ENCODE data around the gene ST7. TPM values are rescaled to one million over a fixed set of nuclear protein-coding genes. Genes with fewer than 3 reads are reported as not detected.
A peak's percentile ranks its signal among the peaks of the same experiment; 100 is the strongest.

Gene ST7
- total and polyA plus RNA-seq, 2 donors (not counting 3 experiments of a cell fraction or from before 2014, with no cell fraction given): 18.6 to 24.9 TPM

DNA sequence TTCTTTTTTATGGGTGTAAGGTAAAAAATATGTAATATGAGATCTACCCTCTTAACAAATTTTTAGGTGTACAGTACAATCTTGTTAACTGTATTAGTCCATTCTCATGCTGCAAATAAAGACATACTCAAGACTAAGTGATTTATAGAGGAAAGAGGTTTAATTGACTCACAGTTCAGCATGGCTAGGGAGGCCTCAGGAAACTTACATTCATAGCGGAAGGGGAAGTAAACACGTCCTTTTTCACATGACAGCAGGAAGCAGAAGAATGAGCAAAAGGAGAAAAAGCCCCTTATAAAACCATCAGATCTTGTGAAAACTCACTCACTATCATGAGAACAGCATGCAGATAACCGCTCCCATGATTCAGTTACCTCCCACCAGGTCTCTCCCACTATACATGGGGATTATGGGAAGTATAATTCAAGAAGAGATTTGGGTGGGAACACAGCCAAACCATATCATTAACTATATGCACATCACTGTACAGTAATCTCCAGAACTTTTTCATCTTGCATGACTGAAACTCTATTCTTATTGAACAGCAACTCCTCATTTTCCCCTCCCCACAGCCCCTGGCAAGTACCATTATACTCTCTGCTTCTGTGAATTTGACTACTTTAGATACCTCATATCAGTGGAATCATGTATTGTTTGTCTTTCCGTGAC, 242.2 kb downstream of the ST7 start:
- H3K9me1 ChIP-seq (replicated peaks; ENCODE audit: control insufficient read depth, extremely low read depth, insufficient read depth, low read length): no peaks in the 10 kb centered on the region
- no peak overlapping the region for H2AFZ ChIP-seq (ENCODE audit: low read depth, low read length)
- H4K20me1 ChIP-seq (replicated peaks; ENCODE audit: control insufficient read depth, extremely low read depth, insufficient read depth, low read length): no peaks in the 10 kb centered on the region
- no TSS peak for BruUV-seq (replicated peaks)
- ChIA-PET POLR2A (no interaction called here), CTCF (no interaction called here)
- FAIRE-seq: no peak
- H3K4me3 ChIP-seq (replicated peaks in 1 of 3; ENCODE audit: insufficient read depth in 1 of 3, low read depth in 1 of 3, low read length in 3 of 3): no peak overlapping the region
- no peak overlapping the region for H3K27ac ChIP-seq (ENCODE audit: insufficient read depth, low read depth, low read length)
- dilution Hi-C loops (cut with MboI; ENCODE audit: extremely low pct_ligation_motif_present, low sequenced_read_pairs) (no loop called here), intact Hi-C loops (cut with micrococcal nuclease) (no loop called here)
- peaks cover 3% of the 10 kb centered on the region for H3K4me1 ChIP-seq (ENCODE audit: control insufficient read depth, extremely low read depth, insufficient read depth, low read length)
- no peaks in the 10 kb centered on the region for H3K9me3 ChIP-seq (replicated peaks; ENCODE audit: control insufficient read depth, insufficient read depth, low read length)
- H3K79me2 ChIP-seq (ENCODE audit: control insufficient read depth, insufficient read depth, low read length): no peaks in the 10 kb centered on the region
- no peak overlapping the region for H3K4me2 ChIP-seq (ENCODE audit: insufficient read depth, low read length)
- no peaks in the 10 kb centered on the region for H3K27me3 ChIP-seq (ENCODE audit: control insufficient read depth in 2 of 2, insufficient read depth in 2 of 2, low read length in 2 of 2)
- H3K36me3 ChIP-seq (ENCODE audit: control insufficient read depth in 2 of 2, extremely low read depth in 1 of 2, insufficient read depth in 2 of 2, low read length in 2 of 2): peaks cover 0 to 3% of the 10 kb centered on the region in 2 experiments
- no peak overlapping the region for H3K9ac ChIP-seq (replicated peaks; ENCODE audit: extremely low read depth, insufficient read depth, low read length)
- TF ChIP-seq MYC (IDR thresholded peaks at IDR 0.05; ENCODE audit: low read depth, low read length) (no peak), EZH2 (IDR thresholded peaks at IDR 0.05; ENCODE audit: borderline replicate concordance, low read depth, low read length, severe bottlenecking) (no peak), POLR2A (IDR thresholded peaks at IDR 0.05; ENCODE audit: low read depth, low read length) (no peak), FOS (IDR thresholded peaks at IDR 0.05; ENCODE audit: borderline replicate concordance, insufficient read depth, low read length) (no peak), POLR2AphosphoS5 (IDR thresholded peaks at IDR 0.05; ENCODE audit: insufficient read depth, low read depth, low read length) (no peak), GATA2 (IDR thresholded peaks at IDR 0.05; ENCODE audit: insufficient read depth, insufficient read length, low read depth, low read length) (no peak), JUN (IDR thresholded peaks at IDR 0.05; ENCODE audit: borderline replicate concordance, insufficient read depth, insufficient read length, low read depth) (no peak)
- TF ChIP-seq, protein P1, sequence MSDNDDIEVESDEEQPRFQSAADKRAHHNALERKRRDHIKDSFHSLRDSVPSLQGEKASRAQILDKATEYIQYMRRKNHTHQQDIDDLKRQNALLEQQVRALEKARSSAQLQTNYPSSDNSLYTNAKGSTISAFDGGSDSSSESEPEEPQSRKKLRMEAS (IDR thresholded peaks at IDR 0.05; ENCODE audit: insufficient read depth, insufficient read length): no peak
- TF ChIP-seq, protein P2, sequence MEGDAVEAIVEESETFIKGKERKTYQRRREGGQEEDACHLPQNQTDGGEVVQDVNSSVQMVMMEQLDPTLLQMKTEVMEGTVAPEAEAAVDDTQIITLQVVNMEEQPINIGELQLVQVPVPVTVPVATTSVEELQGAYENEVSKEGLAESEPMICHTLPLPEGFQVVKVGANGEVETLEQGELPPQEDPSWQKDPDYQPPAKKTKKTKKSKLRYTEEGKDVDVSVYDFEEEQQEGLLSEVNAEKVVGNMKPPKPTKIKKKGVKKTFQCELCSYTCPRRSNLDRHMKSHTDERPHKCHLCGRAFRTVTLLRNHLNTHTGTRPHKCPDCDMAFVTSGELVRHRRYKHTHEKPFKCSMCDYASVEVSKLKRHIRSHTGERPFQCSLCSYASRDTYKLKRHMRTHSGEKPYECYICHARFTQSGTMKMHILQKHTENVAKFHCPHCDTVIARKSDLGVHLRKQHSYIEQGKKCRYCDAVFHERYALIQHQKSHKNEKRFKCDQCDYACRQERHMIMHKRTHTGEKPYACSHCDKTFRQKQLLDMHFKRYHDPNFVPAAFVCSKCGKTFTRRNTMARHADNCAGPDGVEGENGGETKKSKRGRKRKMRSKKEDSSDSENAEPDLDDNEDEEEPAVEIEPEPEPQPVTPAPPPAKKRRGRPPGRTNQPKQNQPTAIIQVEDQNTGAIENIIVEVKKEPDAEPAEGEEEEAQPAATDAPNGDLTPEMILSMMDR (IDR thresholded peaks at IDR 0.05; ENCODE audit: extremely low read depth in 1 of 2, insufficient read depth in 1 of 2, low read depth in 1 of 2, low read length in 2 of 2): no peak
- peak; percentile 24 for DNase-seq (ENCODE audit: low read depth, low spot score)

All from endothelial cell of umbilical vein (primary cell).